Ishikawa (cell line): ENCODE results near the gene MYBPC2.

Experiments used
- CEBPB ChIP-seq: IDR thresholded peaks from 2 replicates; pipeline ENCODE4 v1.6.1; 2012
- CREB1 ChIP-seq: IDR thresholded peaks from 2 replicates; pipeline ENCODE4 v1.6.1; 2012; ENCODE audit warnings: low read depth
- EGR1 ChIP-seq: IDR thresholded peaks from 2 replicates; pipeline ENCODE4 v1.6.1; 2012
- EP300 ChIP-seq: IDR thresholded peaks from 2 replicates; pipeline ENCODE4 v1.6.1; 2012; ENCODE audit warnings: borderline replicate concordance
- FOXM1 ChIP-seq: IDR thresholded peaks from 2 replicates; pipeline ENCODE4 v1.6.1; 2012; ENCODE audit warnings: low read depth, borderline replicate concordance
- NFIC ChIP-seq: IDR thresholded peaks from 2 replicates; pipeline ENCODE4 v1.6.1; 2012
- RAD21 ChIP-seq: IDR thresholded peaks from 2 replicates; pipeline ENCODE4 v1.6.1; 2012; ENCODE audit warnings: low read depth
- TAF1 ChIP-seq: IDR thresholded peaks from 2 replicates; pipeline ENCODE4 v1.6.1; 2012; ENCODE audit warnings: low read depth, mild to moderate bottlenecking
- TCF12 ChIP-seq: IDR thresholded peaks from 2 replicates; pipeline ENCODE4 v1.6.1; 2012; ENCODE audit warnings: low read depth
- TEAD4 ChIP-seq: IDR thresholded peaks from 2 replicates; pipeline ENCODE4 v1.6.1; 2012
- YY1 ChIP-seq: IDR thresholded peaks from 2 replicates; pipeline ENCODE4 v1.6.1; 2012; ENCODE audit warnings: low read depth
- ZBTB7A ChIP-seq: IDR thresholded peaks from 2 replicates; pipeline ENCODE4 v1.6.1; 2012; ENCODE audit warnings: low read depth
- TF ChIP-seq, protein P1 (sequence below): IDR thresholded peaks from 2 replicates; pipeline ENCODE4 v1.6.1; 2012; ENCODE audit warnings: low read depth, mild to moderate bottlenecking
- TF ChIP-seq, protein P2 (sequence below): IDR thresholded peaks from 2 replicates; pipeline ENCODE4 v1.6.1; 2012
- TF ChIP-seq, protein P3 (sequence below): IDR thresholded peaks from 2 replicates; pipeline ENCODE4 v1.6.1; 2012

MYBPC2 gene

GRCh38 chr19:50465000-50465399, 32.3 kb downstream of the MYBPC2 start:
- no peak for TF ChIP-seq CEBPB
- TF ChIP-seq, protein P1, sequence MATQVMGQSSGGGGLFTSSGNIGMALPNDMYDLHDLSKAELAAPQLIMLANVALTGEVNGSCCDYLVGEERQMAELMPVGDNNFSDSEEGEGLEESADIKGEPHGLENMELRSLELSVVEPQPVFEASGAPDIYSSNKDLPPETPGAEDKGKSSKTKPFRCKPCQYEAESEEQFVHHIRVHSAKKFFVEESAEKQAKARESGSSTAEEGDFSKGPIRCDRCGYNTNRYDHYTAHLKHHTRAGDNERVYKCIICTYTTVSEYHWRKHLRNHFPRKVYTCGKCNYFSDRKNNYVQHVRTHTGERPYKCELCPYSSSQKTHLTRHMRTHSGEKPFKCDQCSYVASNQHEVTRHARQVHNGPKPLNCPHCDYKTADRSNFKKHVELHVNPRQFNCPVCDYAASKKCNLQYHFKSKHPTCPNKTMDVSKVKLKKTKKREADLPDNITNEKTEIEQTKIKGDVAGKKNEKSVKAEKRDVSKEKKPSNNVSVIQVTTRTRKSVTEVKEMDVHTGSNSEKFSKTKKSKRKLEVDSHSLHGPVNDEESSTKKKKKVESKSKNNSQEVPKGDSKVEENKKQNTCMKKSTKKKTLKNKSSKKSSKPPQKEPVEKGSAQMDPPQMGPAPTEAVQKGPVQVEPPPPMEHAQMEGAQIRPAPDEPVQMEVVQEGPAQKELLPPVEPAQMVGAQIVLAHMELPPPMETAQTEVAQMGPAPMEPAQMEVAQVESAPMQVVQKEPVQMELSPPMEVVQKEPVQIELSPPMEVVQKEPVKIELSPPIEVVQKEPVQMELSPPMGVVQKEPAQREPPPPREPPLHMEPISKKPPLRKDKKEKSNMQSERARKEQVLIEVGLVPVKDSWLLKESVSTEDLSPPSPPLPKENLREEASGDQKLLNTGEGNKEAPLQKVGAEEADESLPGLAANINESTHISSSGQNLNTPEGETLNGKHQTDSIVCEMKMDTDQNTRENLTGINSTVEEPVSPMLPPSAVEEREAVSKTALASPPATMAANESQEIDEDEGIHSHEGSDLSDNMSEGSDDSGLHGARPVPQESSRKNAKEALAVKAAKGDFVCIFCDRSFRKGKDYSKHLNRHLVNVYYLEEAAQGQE: no peak
- no peak for TF ChIP-seq FOXM1
- TF ChIP-seq EGR1: no peak
- TF ChIP-seq TEAD4: no peak

GRCh38 chr19:50465986-50466705, 33.5 kb downstream of the MYBPC2 start:
- no peak for TF ChIP-seq FOXM1
- TF ChIP-seq CEBPB: no peak
- no peak for TF ChIP-seq EP300
- no peak for TF ChIP-seq YY1
- no peak for TF ChIP-seq TAF1
- no peak for TF ChIP-seq RAD21
- no peak for TF ChIP-seq TEAD4
- TF ChIP-seq CREB1: no peak
- TF ChIP-seq, protein P2, sequence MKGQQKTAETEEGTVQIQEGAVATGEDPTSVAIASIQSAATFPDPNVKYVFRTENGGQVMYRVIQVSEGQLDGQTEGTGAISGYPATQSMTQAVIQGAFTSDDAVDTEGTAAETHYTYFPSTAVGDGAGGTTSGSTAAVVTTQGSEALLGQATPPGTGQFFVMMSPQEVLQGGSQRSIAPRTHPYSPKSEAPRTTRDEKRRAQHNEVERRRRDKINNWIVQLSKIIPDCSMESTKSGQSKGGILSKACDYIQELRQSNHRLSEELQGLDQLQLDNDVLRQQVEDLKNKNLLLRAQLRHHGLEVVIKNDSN: no peak
- TF ChIP-seq, protein P3, sequence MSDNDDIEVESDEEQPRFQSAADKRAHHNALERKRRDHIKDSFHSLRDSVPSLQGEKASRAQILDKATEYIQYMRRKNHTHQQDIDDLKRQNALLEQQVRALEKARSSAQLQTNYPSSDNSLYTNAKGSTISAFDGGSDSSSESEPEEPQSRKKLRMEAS: no peak
- TF ChIP-seq, protein P1: no peak
- no peak for TF ChIP-seq ZBTB7A
- no peak for TF ChIP-seq NFIC
- no peak for TF ChIP-seq EGR1
- TF ChIP-seq TCF12: no peak

GRCh38 chr19:50466706-50467039, 34.0 kb downstream of the MYBPC2 start:
- TF ChIP-seq, protein P1: no peak

DNA sequence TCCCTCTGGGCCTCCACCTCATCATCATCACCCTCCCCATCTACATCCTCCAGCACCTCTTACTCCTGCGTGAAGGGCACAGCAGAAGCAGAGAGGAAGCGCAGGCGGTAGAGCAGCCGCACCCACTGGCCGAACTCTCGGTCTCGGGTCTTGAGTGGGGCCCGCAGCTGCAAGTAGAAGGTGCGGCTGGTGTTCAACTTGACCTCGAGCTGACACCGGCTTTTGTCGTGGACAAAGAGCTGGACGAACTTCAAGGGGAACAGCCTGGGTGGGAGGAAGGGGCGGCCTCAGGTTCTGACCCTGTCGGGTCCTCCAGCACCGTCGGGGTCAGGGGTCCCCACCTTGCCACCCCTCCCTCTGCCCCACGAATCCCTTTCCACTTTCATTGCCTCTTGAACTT, 34.9 kb downstream of the MYBPC2 start:
- no peak for TF ChIP-seq YY1
- no peak for TF ChIP-seq EP300

- TF ChIP-seq EP300: no peak
- no peak for TF ChIP-seq TCF12
- no peak for TF ChIP-seq CEBPB
- TF ChIP-seq, protein P1: no peak
- TF ChIP-seq ZBTB7A: no peak
- no peak for TF ChIP-seq NFIC
- no peak for TF ChIP-seq RAD21
- TF ChIP-seq TAF1: no peak
- no peak for TF ChIP-seq YY1
- no peak for TF ChIP-seq EGR1
Measured at GRCh38 chr19:50468818-50469217, 36.1 kb downstream of the MYBPC2 start.
